Bone marrow (tissue), 2 donors: ENCODE results near the gene PIP5K1B.
A peak's percentile ranks its signal among the peaks of the same experiment; 100 is the strongest.
"Not testable (repeated sequence)": the region's sequence is repeated elsewhere in the genome, so short reads cannot be mapped to it uniquely, and the experiment has no call there.

Source experiments
- DNase-seq, 2 donors: peaks; one replicate each; lab custom pipeline; 2025; lab: John Stamatoyannopoulos, UW

The PIP5K1B gene, protein sequence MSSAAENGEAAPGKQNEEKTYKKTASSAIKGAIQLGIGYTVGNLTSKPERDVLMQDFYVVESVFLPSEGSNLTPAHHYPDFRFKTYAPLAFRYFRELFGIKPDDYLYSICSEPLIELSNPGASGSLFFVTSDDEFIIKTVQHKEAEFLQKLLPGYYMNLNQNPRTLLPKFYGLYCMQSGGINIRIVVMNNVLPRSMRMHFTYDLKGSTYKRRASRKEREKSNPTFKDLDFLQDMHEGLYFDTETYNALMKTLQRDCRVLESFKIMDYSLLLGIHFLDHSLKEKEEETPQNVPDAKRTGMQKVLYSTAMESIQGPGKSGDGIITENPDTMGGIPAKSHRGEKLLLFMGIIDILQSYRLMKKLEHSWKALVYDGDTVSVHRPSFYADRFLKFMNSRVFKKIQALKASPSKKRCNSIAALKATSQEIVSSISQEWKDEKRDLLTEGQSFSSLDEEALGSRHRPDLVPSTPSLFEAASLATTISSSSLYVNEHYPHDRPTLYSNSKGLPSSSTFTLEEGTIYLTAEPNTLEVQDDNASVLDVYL

DNA sequence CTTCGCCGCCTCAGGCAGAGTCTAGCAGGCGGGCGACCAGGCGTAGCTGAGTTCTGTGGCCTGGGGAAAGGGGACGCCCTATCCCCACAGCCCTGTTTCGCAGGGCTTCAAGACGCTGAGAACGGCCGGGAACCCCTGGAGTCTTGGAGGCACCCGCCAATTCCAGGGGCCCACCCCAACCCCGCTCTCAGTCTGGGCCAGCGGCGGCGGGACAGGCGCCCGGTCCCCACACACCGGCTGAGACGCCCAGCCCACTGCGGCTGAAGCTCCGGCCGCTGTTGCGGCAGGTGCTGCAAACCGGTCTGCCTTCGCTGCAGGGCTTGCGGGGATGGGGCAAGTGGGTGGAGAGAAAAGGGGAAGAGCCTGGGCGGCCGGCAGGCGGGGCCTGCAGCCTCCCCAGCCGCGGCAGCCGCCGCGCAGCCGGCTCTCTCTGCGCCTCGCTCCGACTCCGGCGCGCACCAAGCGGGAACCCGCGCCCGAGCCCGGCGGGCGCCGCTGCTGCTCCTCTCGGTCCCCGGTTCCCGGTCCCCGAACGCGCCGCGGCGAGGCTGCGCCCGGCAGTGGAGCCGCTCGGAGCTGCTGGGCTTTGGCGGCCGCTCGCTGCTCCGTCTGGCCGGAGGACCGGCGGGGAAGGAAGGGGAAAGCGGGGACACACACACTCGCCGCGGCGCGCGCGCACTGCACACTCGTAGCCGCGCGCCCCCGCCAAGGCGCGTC lies at the start of gene PIP5K1B:
Gene PIP5K1B, plus strand, starts transcription at position 427 of the 717 bp plus-strand sequence. CDS start 117,375 bp downstream, outside the sequence.
- peak; percentile 67 to 93 for DNase-seq

DNA sequence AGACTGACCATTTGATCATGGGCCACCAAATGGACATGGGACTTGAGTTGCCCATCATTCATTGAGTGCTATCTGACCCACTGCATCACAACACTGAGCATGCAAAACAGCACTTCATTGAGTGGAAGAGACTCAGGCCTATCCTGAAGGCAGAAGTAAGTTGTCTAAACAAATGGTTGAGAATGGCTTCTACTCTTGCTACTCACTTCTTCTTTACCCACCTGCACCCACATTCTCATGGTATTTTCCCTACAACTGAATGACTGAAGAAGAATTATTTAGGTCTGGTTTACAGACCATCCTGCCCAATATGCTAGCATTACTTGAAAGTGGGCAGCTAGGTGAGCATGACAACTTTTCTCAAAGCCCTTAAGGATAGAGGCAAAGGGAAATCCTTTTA lies 41.0 kb upstream of the PIP5K1B start:
- no peak for DNase-seq

DNA sequence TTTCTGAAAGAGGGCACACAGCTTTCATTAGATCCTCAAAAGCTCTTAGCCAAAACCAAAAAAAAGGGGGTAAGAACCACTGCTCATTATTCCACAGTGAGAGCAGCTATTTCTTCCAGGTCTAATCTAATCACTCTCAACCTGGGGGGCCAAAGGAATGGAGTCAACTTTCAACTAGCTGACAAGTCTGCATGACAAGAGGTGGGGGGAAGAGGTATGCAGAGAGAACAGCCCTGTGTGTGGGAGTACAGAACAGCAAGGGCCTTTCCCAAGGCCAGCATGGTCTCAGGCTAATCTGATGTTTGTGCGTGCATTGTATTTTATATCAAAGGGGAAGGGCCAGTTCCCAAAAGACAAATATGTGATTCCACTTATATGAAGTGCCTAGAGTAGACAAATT lies 36.9 kb upstream of the PIP5K1B start:
- DNase-seq = no peak

DNA sequence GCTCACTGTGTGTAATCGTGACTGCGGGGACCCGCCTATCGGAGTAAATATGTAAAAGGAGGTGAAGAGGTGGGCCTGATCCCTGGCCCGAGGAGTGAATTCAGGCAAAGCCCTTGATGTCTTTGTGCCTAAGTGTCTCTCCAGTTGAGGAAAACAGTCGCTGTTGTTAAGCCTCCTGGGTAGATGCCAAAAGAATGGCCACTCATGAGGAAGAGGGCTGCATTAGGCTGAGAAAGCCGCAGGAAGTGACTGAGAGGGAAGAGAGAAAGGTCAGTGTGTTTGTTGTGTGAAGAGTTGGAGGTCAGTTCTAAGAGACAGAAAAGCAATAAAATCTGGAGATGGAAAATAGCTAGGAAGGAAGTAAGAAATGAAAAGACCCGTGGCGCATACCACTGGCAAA lies 35.8 kb upstream of the PIP5K1B start:
- DNase-seq = no peak

DNA sequence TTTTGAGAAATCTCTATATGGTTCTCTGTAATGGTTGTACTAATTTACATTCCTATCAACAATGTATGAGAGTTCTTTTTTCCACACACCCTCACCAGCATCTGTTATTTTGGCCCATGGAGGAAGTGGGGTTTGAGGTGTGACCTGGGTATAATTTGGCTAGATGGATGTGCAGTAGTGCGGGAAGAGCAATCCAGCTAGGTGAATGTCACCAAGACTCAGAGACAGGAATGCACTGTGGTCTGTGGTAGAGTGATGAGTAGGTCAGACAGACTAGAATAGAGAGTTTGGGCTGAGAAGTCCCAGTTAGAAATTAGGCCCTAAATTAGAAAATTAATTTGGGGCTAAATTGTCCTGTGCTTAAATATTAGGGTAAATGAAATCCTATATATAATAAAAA lies 32.8 kb upstream of the PIP5K1B start:
- no peak for DNase-seq

DNA sequence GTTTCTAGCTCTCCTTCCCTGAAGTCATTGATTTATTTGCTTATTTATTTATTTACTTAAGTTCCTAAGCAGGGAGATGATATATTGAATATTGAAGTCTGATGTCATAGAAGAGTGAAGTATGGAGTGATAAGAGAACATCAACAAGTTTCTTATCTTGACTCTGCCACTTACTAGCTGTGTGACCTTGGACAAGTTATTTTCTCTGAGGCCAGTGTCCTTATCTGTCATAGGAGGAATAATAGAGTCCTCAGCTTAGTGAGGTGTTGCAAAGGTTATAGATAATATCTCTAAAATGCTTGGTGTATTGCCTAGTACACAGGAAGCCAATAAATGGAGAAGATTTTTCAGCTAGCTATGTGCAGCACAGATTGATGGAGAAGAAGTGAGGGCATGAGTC lies 32.4 kb upstream of the PIP5K1B start:
- no peak for DNase-seq

DNA sequence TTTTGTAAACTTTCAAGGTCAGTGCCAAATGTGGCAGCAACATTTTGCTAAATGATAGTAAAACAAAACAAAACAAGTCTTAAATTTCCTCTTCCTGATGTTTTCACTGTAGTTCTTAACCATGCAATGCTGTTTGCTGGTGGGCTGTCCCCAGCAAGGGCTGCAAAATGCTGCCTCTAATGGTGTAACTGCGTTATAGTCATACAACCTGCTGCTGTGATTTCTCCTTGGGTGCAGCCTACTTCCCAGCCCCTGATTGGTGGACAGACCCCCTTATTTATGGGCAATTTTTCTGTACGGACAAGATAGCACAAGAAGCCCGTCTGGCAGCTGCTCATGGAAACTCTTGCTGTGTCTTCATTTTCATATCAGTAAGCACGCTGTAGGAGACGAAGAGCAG lies 26.6 kb upstream of the PIP5K1B start:
- DNase-seq = no peak

DNA sequence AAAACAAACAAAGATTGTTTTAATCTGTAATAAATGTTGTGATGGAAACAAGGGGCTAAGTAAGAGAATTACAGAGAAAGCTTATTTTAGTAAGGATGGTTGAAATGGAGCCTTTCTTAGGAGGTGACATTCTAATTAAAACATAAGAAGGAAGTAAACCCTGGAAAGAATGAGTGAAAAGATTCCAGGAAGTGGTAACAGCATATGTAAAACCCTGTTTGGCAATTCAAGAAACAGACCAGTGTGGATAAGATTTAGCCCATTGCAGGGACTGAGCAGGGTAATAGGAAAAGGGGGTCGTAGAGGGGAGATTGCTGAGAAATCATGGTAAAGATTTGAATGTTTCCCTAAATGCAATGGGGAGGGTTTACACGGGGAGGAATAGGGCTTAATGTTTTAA lies 21.6 kb upstream of the PIP5K1B start:
- peak in 1 of 2 donors; percentile 26 for DNase-seq

DNA sequence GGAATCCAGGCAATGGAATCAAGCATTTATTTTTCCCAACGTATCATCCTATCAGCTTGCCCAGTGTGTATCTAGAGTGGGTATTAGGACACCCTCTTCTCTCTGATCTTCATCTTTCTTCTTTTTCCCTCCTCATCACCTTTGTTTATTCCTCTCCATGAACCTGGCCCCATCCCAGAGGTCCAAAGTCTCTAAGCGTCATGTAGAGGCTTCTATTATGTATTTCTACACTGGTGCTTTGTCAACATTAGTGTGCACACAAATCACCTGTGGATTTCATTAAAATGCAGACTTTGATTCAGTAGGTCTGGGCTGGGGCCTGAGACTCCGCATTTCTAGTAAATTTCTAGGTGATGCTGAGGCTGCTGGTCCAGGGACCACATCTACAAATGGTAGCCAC lies 19.8 kb upstream of the PIP5K1B start:
- no peak for DNase-seq

DNA sequence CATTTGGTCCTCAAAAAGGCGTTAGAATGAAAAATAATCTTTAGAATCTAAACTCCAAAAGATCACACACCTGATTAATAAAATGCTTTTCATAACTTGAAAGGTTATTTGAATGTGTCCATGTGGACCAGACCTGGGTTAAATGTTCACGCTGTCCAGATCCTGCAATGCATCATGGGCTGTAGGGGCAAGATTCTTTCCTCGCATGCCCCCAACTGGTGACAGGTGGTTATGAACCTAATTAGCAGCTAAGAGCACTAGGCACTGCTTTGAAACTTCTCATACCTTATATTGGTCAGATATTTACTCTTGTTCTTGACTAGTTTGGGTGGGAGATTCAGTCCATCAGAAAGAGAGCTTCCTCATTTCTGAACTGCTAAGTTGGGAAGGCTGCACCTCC lies 19.3 kb upstream of the PIP5K1B start:
- no peak for DNase-seq

DNA sequence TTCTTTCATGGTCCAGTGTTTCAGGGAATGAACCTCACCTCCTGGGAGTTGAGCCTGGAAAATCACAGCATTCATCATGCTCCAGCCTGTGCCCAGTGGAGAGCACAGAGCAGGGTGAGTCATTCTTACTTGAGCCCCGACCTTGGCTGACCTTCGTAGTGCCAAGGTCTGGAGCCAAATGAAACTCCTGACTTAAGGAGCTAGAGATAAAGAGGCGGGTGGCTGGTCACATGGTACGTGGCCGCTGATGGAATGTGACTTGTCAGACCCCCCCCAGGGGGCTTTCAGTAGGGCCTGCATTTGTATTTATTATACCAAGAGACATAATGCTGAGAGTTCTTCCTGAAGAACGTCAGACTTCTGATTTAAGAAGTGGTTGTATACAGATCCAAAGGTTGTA lies 15.0 kb upstream of the PIP5K1B start:
- DNase-seq = no peak

DNA sequence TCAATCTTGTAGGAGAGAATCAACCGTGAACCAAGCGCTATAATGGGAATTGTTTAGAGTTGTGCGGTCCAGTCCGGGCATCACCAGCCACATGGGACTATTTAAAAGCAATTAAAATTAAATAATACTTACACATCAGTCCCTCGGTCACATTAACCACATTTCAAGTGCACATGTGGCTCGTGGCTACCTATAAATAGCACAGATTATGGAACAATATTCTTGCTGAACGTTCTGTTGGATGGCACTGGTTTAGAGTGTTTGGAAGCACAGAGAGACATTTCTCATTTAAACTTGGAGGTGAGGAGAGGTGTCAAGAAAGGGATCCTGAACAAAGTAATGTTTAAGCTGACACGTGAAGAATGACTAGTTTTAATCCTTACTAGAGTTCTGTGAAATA lies 12.5 kb upstream of the PIP5K1B start:
- no peak for DNase-seq

DNA sequence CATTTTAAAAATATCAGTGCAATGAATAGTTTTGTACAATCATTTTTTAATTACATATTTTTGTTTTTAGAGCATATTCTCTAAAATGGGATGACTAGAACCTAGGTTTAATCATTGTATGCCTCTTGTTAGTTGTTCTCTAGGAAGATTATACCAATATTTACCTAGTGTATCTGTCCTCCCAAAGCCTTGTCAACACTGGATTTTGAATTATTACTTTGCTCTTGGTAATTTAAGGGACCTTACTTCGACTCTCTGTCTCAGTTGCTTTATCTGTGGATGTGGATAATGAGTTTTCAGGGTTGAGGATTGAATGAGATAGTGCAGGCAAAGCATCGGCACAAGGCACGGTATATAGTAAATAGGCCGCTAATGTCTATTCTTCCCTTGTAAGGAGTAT lies 10.9 kb upstream of the PIP5K1B start:
- DNase-seq = no peak

DNA sequence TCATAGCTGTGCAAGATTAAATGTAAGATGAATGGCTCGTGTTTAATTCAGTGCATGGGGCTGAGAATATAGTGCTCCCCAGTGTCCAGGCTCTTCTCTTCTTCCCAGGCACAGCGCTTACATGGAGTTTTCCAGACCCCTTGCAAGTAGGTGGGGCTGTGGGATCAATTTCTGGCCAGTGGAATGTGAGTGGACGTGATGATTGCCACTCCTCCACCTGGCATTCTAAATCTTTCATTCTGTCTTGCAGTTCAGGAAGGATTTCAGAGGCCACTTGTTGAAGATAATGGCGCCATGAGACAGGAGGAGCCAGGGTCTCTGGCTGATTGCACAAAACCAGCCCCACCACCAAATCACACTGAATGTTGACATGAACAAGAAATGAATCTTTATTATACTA lies 7.2 kb upstream of the PIP5K1B start:
- no peak for DNase-seq

DNA sequence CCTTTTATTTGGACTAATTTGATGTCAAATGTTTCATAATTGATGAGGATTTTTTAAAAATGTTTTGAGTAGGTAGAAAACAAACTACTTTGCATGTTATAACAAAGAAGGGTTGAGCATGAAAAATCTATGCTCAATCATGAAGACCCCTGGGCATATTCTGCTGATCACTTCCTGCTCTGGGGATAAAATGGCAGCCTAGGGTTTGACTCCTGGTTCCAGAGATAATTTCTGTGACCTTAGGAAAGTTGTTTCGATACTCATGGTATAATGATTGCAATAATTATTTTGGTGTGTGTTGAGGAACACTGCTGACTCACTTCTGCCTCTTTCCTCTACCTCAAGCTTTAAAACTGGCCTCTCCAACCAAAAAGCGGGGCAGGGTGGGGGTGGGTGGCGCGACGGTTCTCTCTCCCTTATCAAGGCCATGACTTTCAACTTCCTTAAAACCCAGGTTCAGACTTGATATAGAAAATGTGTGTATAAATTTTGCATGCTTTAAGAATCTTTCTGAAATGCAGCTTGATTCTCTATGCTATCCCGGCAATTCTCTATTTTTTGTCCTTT lies 6.0 kb upstream of the PIP5K1B start:
- DNase-seq = peak in 1 of 2 donors; percentile 78

DNA sequence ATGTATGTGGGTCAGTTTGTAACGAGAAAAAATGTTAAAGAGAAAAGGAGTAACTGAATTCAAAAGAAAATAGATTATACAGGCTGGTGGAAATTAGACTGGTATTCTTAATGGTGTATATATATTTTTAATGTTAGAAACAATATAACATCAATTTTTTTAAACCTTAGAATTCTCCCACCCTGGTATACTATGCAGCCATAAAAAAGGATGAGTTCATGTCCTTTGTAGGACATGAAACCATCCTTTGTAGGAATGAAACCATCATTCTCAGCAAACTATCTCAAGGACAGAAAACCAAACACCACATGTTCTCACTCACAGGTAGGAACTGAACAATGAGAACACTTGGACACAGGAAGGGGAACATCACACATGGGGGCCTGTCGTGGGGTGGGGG lies 5.4 kb upstream of the PIP5K1B start:
- not testable (repeated sequence) for DNase-seq

DNA sequence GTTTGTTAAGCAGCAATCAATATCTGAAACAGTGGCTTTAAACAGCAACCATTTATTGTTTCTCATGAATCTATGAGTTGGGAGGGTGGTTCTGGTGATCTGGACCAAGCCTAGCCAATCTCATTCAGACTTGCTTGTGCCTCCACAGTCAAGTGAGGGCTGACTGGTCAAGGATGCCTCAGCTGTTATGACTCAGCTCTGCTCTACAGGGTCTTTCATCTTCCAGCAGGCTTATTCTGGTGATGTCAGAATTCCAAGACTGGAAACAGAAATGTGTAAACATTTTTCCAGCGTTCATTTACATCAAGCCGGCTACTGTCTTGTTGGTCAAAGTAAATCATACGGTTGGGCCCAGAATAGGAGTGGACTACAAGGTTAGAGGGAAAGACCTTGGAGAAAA lies 2.5 kb upstream of the PIP5K1B start:
- DNase-seq = no peak

DNA sequence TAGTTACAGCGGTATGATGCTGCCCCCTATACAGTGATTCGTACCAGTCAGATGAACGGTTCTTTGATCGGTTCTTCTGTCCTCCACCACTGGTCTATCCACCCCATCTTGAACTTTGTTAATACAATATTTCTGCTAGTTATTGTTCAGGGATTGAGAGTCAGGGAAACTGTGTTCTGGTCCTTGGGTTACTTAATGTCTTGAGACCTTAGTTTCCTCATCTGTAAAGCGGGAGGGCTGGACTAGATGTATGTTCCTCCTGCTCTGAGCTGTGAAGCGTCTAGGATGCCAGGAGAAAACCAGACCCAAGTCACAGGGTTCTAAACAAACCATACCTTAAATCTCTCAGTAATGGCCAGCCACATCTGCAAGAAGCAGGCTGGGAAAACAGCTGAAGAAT lies 1.4 kb upstream of the PIP5K1B start:
- DNase-seq = no peak

DNA sequence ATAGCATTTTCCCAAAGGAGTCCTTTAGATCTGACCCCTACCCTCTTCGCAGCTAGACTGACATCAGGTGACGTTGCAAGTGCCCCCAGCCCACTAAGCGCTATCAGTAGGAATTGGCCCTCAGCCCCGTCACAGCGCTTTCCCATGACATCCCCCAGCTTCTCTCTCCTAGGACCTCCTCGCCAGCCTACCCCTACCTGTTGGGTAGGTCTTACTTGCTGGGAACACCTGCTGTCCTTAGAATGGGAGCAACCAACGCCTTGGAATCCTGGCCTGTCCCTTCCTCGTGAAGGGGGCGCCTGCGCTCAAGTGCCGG lies 584 bp upstream of the PIP5K1B start:
- no peak for DNase-seq

DNA sequence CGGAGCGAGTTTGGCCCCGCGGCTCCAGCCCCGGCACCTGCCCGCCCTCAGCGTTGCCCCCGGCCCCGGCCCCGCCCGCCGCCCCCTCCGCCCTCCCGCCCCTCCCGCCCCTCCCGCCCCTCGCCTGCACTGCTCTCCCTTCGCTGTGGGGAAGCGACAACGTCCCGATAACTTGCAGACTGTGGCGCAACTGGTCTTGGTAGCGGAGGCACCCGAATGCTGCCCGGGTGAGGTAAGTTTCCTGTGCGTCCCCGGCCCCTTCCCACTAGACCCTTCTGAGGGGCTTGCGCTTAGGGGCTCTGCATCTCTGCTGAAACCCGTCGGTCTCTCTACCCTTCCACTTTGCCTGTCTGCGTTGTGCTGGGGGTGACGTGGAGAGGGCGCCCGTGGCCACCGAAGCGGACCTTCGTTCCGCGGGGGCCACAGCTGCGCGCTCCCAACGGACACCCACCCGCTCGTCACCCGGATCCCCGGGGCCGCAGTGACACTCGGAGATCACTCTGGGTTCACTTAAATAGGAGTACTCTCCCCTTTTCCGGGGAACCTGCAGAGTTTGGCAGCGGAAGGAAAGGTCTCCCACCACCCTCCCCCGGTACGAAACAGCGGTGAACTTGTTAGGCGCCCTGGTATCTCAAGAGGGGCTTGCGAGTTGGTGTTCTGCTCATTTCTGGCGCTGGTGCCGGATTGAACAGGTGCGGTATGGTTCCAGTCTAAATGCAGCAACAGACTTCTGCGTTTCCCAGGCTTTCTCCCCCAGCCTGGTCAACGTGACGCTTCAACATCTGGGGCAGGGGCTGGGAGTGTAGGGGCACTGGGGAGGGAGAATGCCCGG lies 707 bp downstream of the PIP5K1B start:
- peak; percentile 33 to 58 for DNase-seq

DNA sequence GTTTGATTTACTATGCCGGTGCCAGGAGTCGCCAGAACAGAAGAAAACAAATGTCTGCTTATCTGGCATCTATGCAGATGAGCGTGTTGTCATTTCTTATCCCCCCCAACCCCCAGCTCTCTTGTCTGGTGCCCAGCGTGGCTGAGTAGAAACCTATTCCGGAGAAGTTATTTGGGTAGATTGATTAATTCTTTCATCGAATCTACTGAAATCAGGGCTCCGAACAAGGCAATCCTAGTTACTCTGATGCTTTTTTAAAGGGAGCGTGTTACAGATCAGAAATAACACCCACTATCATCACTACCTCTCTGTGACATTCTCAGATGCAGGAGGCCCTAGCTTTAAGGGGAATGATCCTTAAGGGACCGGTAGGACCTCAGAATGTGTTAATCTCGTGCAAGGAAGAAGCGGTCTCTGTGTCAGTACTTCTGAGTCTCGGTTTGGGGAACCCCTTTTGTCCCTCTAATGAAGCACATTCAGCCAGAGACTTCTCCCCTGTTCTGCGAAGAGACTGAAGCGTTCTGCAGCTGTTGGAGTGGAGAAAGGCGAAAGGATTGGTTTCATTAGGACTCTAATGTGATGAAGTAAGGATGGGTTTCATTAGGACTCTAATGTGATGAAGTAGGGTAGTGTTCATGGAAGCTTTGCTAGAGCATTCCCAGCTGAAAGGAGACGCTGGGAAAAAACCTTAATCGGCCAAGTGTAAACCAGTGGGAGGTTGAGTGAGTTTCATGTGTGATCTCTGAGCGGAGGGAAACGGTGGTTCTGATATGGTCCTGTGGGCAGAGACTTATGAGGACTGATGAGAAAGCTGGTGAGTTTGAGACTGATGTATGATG lies 1.5 kb downstream of the PIP5K1B start:
- peak in 1 of 2 donors; percentile 61 for DNase-seq
